HCT116 (cell line): Measurements from ENCODE around the gene TNS3.

Experiments used
- EZH2 ChIP-seq: fragments of 200-600 bp; sonication (generic); IDR thresholded peaks from 2 replicates; pipeline ENCODE4 v1.6.1; 2017; ENCODE audit warnings: antibody characterized with exemption, mixed run types
- POLR2A ChIP-seq: IDR thresholded peaks from 2 replicates; pipeline ENCODE4 v1.7.0; 2011; ENCODE audit warnings: borderline replicate concordance; ENCODE audit not compliant: insufficient read depth, insufficient read length; ENCODE audit errors: extremely low read depth
- RAD21 ChIP-seq: IDR thresholded peaks from 2 replicates; pipeline ENCODE4 v1.6.1; 2012; ENCODE audit warnings: low read depth, mild to moderate bottlenecking
- ZFX ChIP-seq: fragments of 450-650 bp; IDR thresholded peaks from 2 replicates; pipeline ENCODE4 v1.6.1; 2017
- TF ChIP-seq, protein P1 (sequence below), 3 experiments: fragments of 200-600 bp in 1 of 3; sonication (generic) in 1 of 3; IDR thresholded peaks in 2 of 3; conservative IDR thresholded peaks in 1 of 3; 2 replicates each; pipeline ENCODE4 v1.5.1; 2012 to 2017; ENCODE audit warnings: low read depth in 2 of 3, low read length in 2 of 3, antibody characterized with exemption in 1 of 3, borderline replicate concordance in 1 of 3, control low read depth in 1 of 3, mild to moderate bottlenecking in 1 of 3, mixed read lengths in 1 of 3, mixed run types in 1 of 3, moderate library complexity in 1 of 3; ENCODE audit not compliant: insufficient read depth in 1 of 3
- TF ChIP-seq, protein P2 (sequence below): IDR thresholded peaks from 2 replicates; pipeline ENCODE4 v1.6.1; 2012

DNA sequence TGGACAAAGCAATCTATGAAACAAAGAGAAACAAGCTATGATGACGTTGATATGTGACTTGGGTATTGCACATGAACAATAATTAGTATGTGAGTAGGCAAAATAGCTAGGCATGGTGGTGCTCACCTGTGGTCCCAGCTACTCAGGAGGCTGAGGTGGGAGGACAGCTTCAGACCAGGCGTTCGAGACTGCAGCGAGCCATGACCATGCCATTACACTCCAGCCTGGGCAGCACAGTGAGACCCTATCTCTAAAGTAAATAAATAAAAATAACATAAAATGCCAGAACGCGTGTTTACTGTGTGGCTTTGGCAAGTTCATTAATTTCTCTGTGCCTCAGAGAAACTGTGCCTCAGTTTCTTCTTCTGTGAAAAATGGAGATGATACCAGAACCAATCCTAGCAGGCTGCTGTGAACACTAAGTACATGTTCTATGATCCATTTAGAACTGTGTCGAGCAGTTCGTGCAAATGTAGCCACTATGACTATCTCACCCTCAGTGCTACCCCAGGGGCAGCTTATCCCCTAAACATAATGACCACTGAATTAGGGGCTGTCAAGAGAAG is 9.3 kb upstream of the TNS3 start:
- TF ChIP-seq, protein P1, sequence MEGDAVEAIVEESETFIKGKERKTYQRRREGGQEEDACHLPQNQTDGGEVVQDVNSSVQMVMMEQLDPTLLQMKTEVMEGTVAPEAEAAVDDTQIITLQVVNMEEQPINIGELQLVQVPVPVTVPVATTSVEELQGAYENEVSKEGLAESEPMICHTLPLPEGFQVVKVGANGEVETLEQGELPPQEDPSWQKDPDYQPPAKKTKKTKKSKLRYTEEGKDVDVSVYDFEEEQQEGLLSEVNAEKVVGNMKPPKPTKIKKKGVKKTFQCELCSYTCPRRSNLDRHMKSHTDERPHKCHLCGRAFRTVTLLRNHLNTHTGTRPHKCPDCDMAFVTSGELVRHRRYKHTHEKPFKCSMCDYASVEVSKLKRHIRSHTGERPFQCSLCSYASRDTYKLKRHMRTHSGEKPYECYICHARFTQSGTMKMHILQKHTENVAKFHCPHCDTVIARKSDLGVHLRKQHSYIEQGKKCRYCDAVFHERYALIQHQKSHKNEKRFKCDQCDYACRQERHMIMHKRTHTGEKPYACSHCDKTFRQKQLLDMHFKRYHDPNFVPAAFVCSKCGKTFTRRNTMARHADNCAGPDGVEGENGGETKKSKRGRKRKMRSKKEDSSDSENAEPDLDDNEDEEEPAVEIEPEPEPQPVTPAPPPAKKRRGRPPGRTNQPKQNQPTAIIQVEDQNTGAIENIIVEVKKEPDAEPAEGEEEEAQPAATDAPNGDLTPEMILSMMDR (IDR thresholded peaks at IDR 0.05 in 2 of 3, conservative IDR thresholded peaks at IDR 0.05 in 1 of 3; ENCODE audit: borderline replicate concordance in 1 of 3, insufficient read depth in 1 of 3, low read depth in 2 of 3, low read length in 2 of 3): no peak
- TF ChIP-seq, protein P2, sequence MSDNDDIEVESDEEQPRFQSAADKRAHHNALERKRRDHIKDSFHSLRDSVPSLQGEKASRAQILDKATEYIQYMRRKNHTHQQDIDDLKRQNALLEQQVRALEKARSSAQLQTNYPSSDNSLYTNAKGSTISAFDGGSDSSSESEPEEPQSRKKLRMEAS: no peak
- TF ChIP-seq RAD21 (no peak), POLR2A (no peak), EZH2 (no peak), ZFX (no peak)
